Colonic mucosa (tissue), 4 donors: ENCODE measurements around the gene NUP88. TPM values are rescaled to one million over a fixed set of nuclear protein-coding genes. Genes with fewer than 3 reads are reported as not detected.
A peak's percentile ranks its signal among the peaks of the same experiment; 100 is the strongest.

Experiments used
- DNase-seq: peaks from one replicate; pipeline ENCODE4 v3.0.0-alpha.2; 2020
- H3K27ac ChIP-seq: fragments of 200-600 bp; one replicate; pipeline ENCODE4 v1.8.0; 2021
- H3K27me3 ChIP-seq: fragments of 200-600 bp; one replicate; pipeline ENCODE4 v1.8.0; 2021
- H3K36me3 ChIP-seq: fragments of 200-600 bp; one replicate; pipeline ENCODE4 v1.8.0; 2021
- H3K4me1 ChIP-seq: fragments of 200-600 bp; one replicate; pipeline ENCODE4 v1.8.0; 2021; ENCODE audit warnings: mild to moderate bottlenecking
- H3K4me3 ChIP-seq: fragments of 200-600 bp; one replicate; pipeline ENCODE4 v1.8.0; 2021
- H3K9ac ChIP-seq, 2 donors: one replicate each; pipeline ENCODE4 v1.7.0; 2013; ENCODE audit warnings: control low read depth in 2 of 2, low read depth in 2 of 2, low read length in 2 of 2
- H3K9me3 ChIP-seq: fragments of 200-600 bp; one replicate; pipeline ENCODE4 v1.8.0; 2021
- CTCF ChIP-seq: fragments of 200-600 bp; IDR thresholded peaks from one replicate; pipeline ENCODE4 v1.8.0; 2022; ENCODE audit warnings: antibody characterized with exemption, mild to moderate bottlenecking
- intact Hi-C: fragments of 100-400 bp; cut with DNase I; formaldehyde crosslinking; loops from one replicate; pipeline ENCODE4 v1.14.1; 2022
- total RNA-seq, 2 donors: library from RNA; stranded (reverse); fragmentation: NEBNext Ultra II Directional in 1 of 2; extraction: Animal tissue kit (Norgen Biotek cat#: 25700) in 1 of 2; gene quantifications; one replicate each; pipeline ENCODE4 v1.2.1, GENCODE V29; 2021
- donor health status: healthy.
- donor health status: DM: no; HTN: no; CAD: no.
- donor health status: DM: no; HTN: no; CAD: no.

Gene NUP88
- total RNA-seq, 2 donors from 2014 or later, result 66.5 to 77.6 TPM

- H3K4me3 ChIP-seq, result no peak overlapping the region
- no peak overlapping the region for H3K27ac ChIP-seq
- TF ChIP-seq CTCF, result no peak
- H3K9me3 ChIP-seq, result no peaks in the 10 kb centered on the region
- no peaks in the 10 kb centered on the region for H3K27me3 ChIP-seq
- no peak overlapping the region for H3K9ac ChIP-seq
- no peak for DNase-seq
- peaks cover 7% of the 10 kb centered on the region for H3K36me3 ChIP-seq
- H3K4me1 ChIP-seq, result no peaks in the 10 kb centered on the region
- intact Hi-C loops, result no loop called here
Observed at GRCh38 chr17:5429191-5429887, 9.9 kb upstream of the NUP88 start.

- peaks cover 10% of the 10 kb centered on the region for H3K36me3 ChIP-seq
- intact Hi-C loops, result no loop called here
Observed at GRCh38 chr17:5425826-5426225, 6.4 kb upstream of the NUP88 start.

GRCh38 chr17:5424909-5425308, 5.4 kb upstream of the NUP88 start:
- Histone ChIP-seq H3K4me1 (peaks cover 4% of the 10 kb centered on the region), H3K9ac (no peak overlapping the region), H3K27me3 (no peaks in the 10 kb centered on the region), H3K36me3 (peaks cover 10% of the 10 kb centered on the region), H3K27ac (no peak overlapping the region), H3K9me3 (no peaks in the 10 kb centered on the region), H3K4me3 (no peak overlapping the region)
- no peak for DNase-seq
- no peak for TF ChIP-seq CTCF
- intact Hi-C loops, result no loop called here

More at GRCh38 chr17:5425826-5426225, 6.4 kb upstream of the NUP88 start:
- Histone ChIP-seq H3K4me3 (no peak overlapping the region), H3K27me3 (no peaks in the 10 kb centered on the region), H3K27ac (no peak overlapping the region), H3K4me1 (peaks cover 1% of the 10 kb centered on the region), H3K9me3 (no peaks in the 10 kb centered on the region), H3K9ac (no peak overlapping the region)
- no peak for DNase-seq
- TF ChIP-seq CTCF, result no peak

GRCh38 chr17:5422505-5422904, 3.0 kb upstream of the NUP88 start:
- Histone ChIP-seq H3K36me3 (peaks cover 10% of the 10 kb centered on the region), H3K4me1 (peaks cover 11% of the 10 kb centered on the region), H3K9me3 (no peaks in the 10 kb centered on the region), H3K27me3 (no peaks in the 10 kb centered on the region), H3K9ac (no peak overlapping the region), H3K27ac (no peak overlapping the region), H3K4me3 (no peak overlapping the region)
- TF ChIP-seq CTCF, result no peak
- no peak for DNase-seq
- intact Hi-C loops, result no loop called here

- intact Hi-C loops, result no loop called here
- Histone ChIP-seq H3K27ac (peak within 1 kb of the TSS; percentile 90), H3K27me3 (no peaks in the 10 kb centered on the region), H3K4me1 (peaks cover 17% of the 10 kb centered on the region), H3K4me3 (peak within 1 kb of the TSS; percentile 67), H3K9ac (peak within 1 kb of the TSS; percentile 80 to 94), H3K9me3 (no peaks in the 10 kb centered on the region), H3K36me3 (peaks cover 3% of the 10 kb centered on the region)
- DNase-seq, result peak; percentile 93
- TF ChIP-seq CTCF, result no peak
Observed at GRCh38 chr17:5419959-5420653, 644 bp upstream of the NUP88 start, which contains the start of gene RPAIN. Gene RPAIN, plus strand, starts transcription at chr17:5420182. Its CDS starts 29 bp downstream, at chr17:5420211.
